PC-9 (cell line): ENCODE results near the gene KCNK5.

Experiments used
- CTCF ChIP-seq: fragments of 200-600 bp; sonication (generic); conservative IDR thresholded peaks from 2 replicates; pipeline ENCODE4 v1.6.1; 2017; ENCODE audit warnings: mixed run types, antibody characterized with exemption, mild to moderate bottlenecking, moderate library complexity
- EZH2 ChIP-seq: fragments of 200-600 bp; sonication (generic); IDR thresholded peaks from 2 replicates; pipeline ENCODE4 v1.8.0; 2017; ENCODE audit warnings: antibody characterized with exemption, low read depth

- TF ChIP-seq EZH2 (no peak), CTCF (no peak)
Measured at GRCh38 chr6:39171489-39172376, 57.5 kb downstream of the KCNK5 start.
